T-helper 1 cell treated with Interleukin-12 subunit alpha and Interleukin-12 subunit beta and Interleukin-4 antibody, amounts not matched to agents 30 μg/mL and 1 μg/mL, for 36 hours (primary cell): ENCODE measurements around the gene DLGAP1.

ENCODE experiments used
- H3K27ac Mint-ChIP-seq: one replicate; pipeline ENCODE4 v1.8.0; 2021; ENCODE audit warnings: mild to moderate bottlenecking, mixed read lengths
- H3K27me3 Mint-ChIP-seq: one replicate; pipeline ENCODE4 v1.8.0; 2021; ENCODE audit warnings: low read depth, mixed read lengths
- H3K36me3 Mint-ChIP-seq: one replicate; pipeline ENCODE4 v1.8.0; 2021; ENCODE audit warnings: low read depth, mixed read lengths
- H3K4me1 Mint-ChIP-seq: one replicate; pipeline ENCODE4 v1.8.0; 2021; ENCODE audit warnings: low read depth, mixed read lengths
- H3K4me3 Mint-ChIP-seq: one replicate; pipeline ENCODE4 v1.8.0; 2021; ENCODE audit warnings: mild to moderate bottlenecking, moderate library complexity, mixed read lengths
- H3K9me3 Mint-ChIP-seq: one replicate; pipeline ENCODE4 v1.8.0; 2021; ENCODE audit warnings: mixed read lengths

The DLGAP1 gene

GRCh38 chr18:4252829-4253228, 202.3 kb downstream of the DLGAP1 start:
- no peaks in the 10 kb centered on the region for H3K36me3 Mint-ChIP-seq
- no peak overlapping the region for H3K27ac Mint-ChIP-seq
- H3K4me1 Mint-ChIP-seq: no peaks in the 10 kb centered on the region
- no peak overlapping the region for H3K4me3 Mint-ChIP-seq
- H3K9me3 Mint-ChIP-seq: no peaks in the 10 kb centered on the region
- H3K27me3 Mint-ChIP-seq: no peaks in the 10 kb centered on the region

- no peak overlapping the region for H3K4me3 Mint-ChIP-seq
- H3K27me3 Mint-ChIP-seq: no peaks in the 10 kb centered on the region
- no peak overlapping the region for H3K27ac Mint-ChIP-seq
- H3K9me3 Mint-ChIP-seq: no peaks in the 10 kb centered on the region
- no peaks in the 10 kb centered on the region for H3K36me3 Mint-ChIP-seq
- H3K4me1 Mint-ChIP-seq: no peaks in the 10 kb centered on the region
Observed at GRCh38 chr18:4251873-4252272, 203.2 kb downstream of the DLGAP1 start.

- H3K36me3 Mint-ChIP-seq: no peaks in the 10 kb centered on the region
- no peaks in the 10 kb centered on the region for H3K4me1 Mint-ChIP-seq
- no peaks in the 10 kb centered on the region for H3K9me3 Mint-ChIP-seq
- H3K4me3 Mint-ChIP-seq: no peak overlapping the region
- no peaks in the 10 kb centered on the region for H3K27me3 Mint-ChIP-seq
- no peak overlapping the region for H3K27ac Mint-ChIP-seq
Observed at GRCh38 chr18:4251206-4251605, 203.9 kb downstream of the DLGAP1 start.

- H3K4me1 Mint-ChIP-seq: no peaks in the 10 kb centered on the region
- H3K27ac Mint-ChIP-seq: no peak overlapping the region
- H3K4me3 Mint-ChIP-seq: no peak overlapping the region
- no peaks in the 10 kb centered on the region for H3K9me3 Mint-ChIP-seq
- H3K27me3 Mint-ChIP-seq: no peaks in the 10 kb centered on the region
- H3K36me3 Mint-ChIP-seq: no peaks in the 10 kb centered on the region
Observed at GRCh38 chr18:4250141-4250540, 205.0 kb downstream of the DLGAP1 start.

- no peaks in the 10 kb centered on the region for H3K36me3 Mint-ChIP-seq
- H3K4me3 Mint-ChIP-seq: no peak overlapping the region
- H3K9me3 Mint-ChIP-seq: no peaks in the 10 kb centered on the region
- H3K27me3 Mint-ChIP-seq: no peaks in the 10 kb centered on the region
- H3K27ac Mint-ChIP-seq: no peak overlapping the region
- H3K4me1 Mint-ChIP-seq: no peaks in the 10 kb centered on the region
Observed at GRCh38 chr18:4248686-4249085, 206.4 kb downstream of the DLGAP1 start.

GRCh38 chr18:4246374-4246773, 208.7 kb downstream of the DLGAP1 start:
- Mint-ChIP-seq H3K9me3 (no peaks in the 10 kb centered on the region), H3K27me3 (no peaks in the 10 kb centered on the region), H3K27ac (no peak overlapping the region), H3K36me3 (no peaks in the 10 kb centered on the region), H3K4me3 (no peak overlapping the region), H3K4me1 (no peaks in the 10 kb centered on the region)

- Mint-ChIP-seq H3K27me3 (no peaks in the 10 kb centered on the region), H3K4me1 (no peaks in the 10 kb centered on the region), H3K9me3 (no peaks in the 10 kb centered on the region), H3K4me3 (no peak overlapping the region), H3K27ac (no peak overlapping the region), H3K36me3 (no peaks in the 10 kb centered on the region)
Observed at GRCh38 chr18:4245456-4245855, 209.7 kb downstream of the DLGAP1 start.

- H3K27ac Mint-ChIP-seq: no peak overlapping the region
- no peaks in the 10 kb centered on the region for H3K4me1 Mint-ChIP-seq
Observed at GRCh38 chr18:4242431-4243161, 212.5 kb downstream of the DLGAP1 start.

GRCh38 chr18:4241090-4241617, 214.0 kb downstream of the DLGAP1 start:
- no peak overlapping the region for H3K27ac Mint-ChIP-seq
- no peaks in the 10 kb centered on the region for H3K36me3 Mint-ChIP-seq
- H3K4me3 Mint-ChIP-seq: no peak overlapping the region
- H3K27me3 Mint-ChIP-seq: no peaks in the 10 kb centered on the region
- no peaks in the 10 kb centered on the region for H3K9me3 Mint-ChIP-seq
- H3K4me1 Mint-ChIP-seq: no peaks in the 10 kb centered on the region

More at GRCh38 chr18:4242431-4243161, 212.5 kb downstream of the DLGAP1 start:
- Mint-ChIP-seq H3K27me3 (no peaks in the 10 kb centered on the region), H3K36me3 (no peaks in the 10 kb centered on the region), H3K4me3 (no peak overlapping the region), H3K9me3 (no peaks in the 10 kb centered on the region)

- no peaks in the 10 kb centered on the region for H3K36me3 Mint-ChIP-seq
- H3K27ac Mint-ChIP-seq: no peak overlapping the region
- H3K4me3 Mint-ChIP-seq: no peak overlapping the region
- H3K27me3 Mint-ChIP-seq: no peaks in the 10 kb centered on the region
- H3K4me1 Mint-ChIP-seq: no peaks in the 10 kb centered on the region
- no peaks in the 10 kb centered on the region for H3K9me3 Mint-ChIP-seq
Observed at GRCh38 chr18:4238966-4239365, 216.1 kb downstream of the DLGAP1 start.

GRCh38 chr18:4237664-4238041, 217.5 kb downstream of the DLGAP1 start:
- no peaks in the 10 kb centered on the region for H3K36me3 Mint-ChIP-seq
- H3K9me3 Mint-ChIP-seq: no peaks in the 10 kb centered on the region
- no peaks in the 10 kb centered on the region for H3K4me1 Mint-ChIP-seq
- no peak overlapping the region for H3K4me3 Mint-ChIP-seq
- H3K27ac Mint-ChIP-seq: no peak overlapping the region
- H3K27me3 Mint-ChIP-seq: no peaks in the 10 kb centered on the region

GRCh38 chr18:4236940-4237663, 218.0 kb downstream of the DLGAP1 start:
- no peak overlapping the region for H3K27ac Mint-ChIP-seq
- H3K9me3 Mint-ChIP-seq: no peaks in the 10 kb centered on the region
- no peaks in the 10 kb centered on the region for H3K4me1 Mint-ChIP-seq
- no peaks in the 10 kb centered on the region for H3K36me3 Mint-ChIP-seq
- no peaks in the 10 kb centered on the region for H3K27me3 Mint-ChIP-seq
- no peak overlapping the region for H3K4me3 Mint-ChIP-seq

- H3K4me3 Mint-ChIP-seq: no peak overlapping the region
- H3K36me3 Mint-ChIP-seq: no peaks in the 10 kb centered on the region
- no peaks in the 10 kb centered on the region for H3K9me3 Mint-ChIP-seq
- H3K27me3 Mint-ChIP-seq: no peaks in the 10 kb centered on the region
- no peak overlapping the region for H3K27ac Mint-ChIP-seq
- no peaks in the 10 kb centered on the region for H3K4me1 Mint-ChIP-seq
Observed at GRCh38 chr18:4233468-4233867, 221.6 kb downstream of the DLGAP1 start.

- Mint-ChIP-seq H3K4me1 (no peaks in the 10 kb centered on the region), H3K4me3 (no peak overlapping the region), H3K27me3 (no peaks in the 10 kb centered on the region), H3K36me3 (no peaks in the 10 kb centered on the region), H3K27ac (no peak overlapping the region), H3K9me3 (no peaks in the 10 kb centered on the region)
Observed at GRCh38 chr18:4232656-4233055, 222.5 kb downstream of the DLGAP1 start.

- Mint-ChIP-seq H3K27ac (no peak overlapping the region), H3K36me3 (no peaks in the 10 kb centered on the region), H3K27me3 (no peaks in the 10 kb centered on the region), H3K4me3 (no peak overlapping the region), H3K4me1 (no peaks in the 10 kb centered on the region), H3K9me3 (no peaks in the 10 kb centered on the region)
Observed at GRCh38 chr18:4231260-4231659, 223.8 kb downstream of the DLGAP1 start.
